Lung (tissue), 12 donors: ENCODE results near the gene ZNF236. TPM values are rescaled to one million over a fixed set of nuclear protein-coding genes. Genes with fewer than 3 reads are reported as not detected.

Experiments used
- ATAC-seq: fragments of 200-7000 bp; cut with Tn5 transposase; one replicate; pipeline ENCODE4 v1.9.1; 2020; ENCODE audit warnings: moderate number of reproducible peaks; ENCODE audit not compliant: insufficient read depth, low FRiP score
- DNase-seq, 3 donors: peaks; one replicate each; pipeline ENCODE4 v3.0.0-alpha.2; 2013 to 2017
- H3K27ac ChIP-seq, 2 donors: one replicate each; pipeline ENCODE4 v1.5.1; 2013; ENCODE audit warnings: mild to moderate bottlenecking in 2 of 2, moderate library complexity in 2 of 2, control low read depth in 1 of 2, inconsistent platforms in 1 of 2, low read depth in 1 of 2, low read length in 1 of 2
- H3K27me3 ChIP-seq, 3 donors: one replicate each; pipeline ENCODE4 v1.5.1; 2013; ENCODE audit warnings: low read length in 2 of 3; ENCODE audit not compliant: control insufficient read depth in 3 of 3, insufficient read depth in 3 of 3
- H3K36me3 ChIP-seq, 4 donors: one replicate each; pipeline ENCODE4 v1.5.1; 2013; ENCODE audit warnings: low read length in 4 of 4, mild to moderate bottlenecking in 1 of 4, moderate library complexity in 1 of 4; ENCODE audit not compliant: control insufficient read depth in 4 of 4, insufficient read depth in 4 of 4
- H3K4me1 ChIP-seq, 5 donors: one replicate each; pipeline ENCODE4 v1.5.1; 2013; ENCODE audit warnings: low read length in 5 of 5, mild to moderate bottlenecking in 2 of 5, moderate library complexity in 1 of 5; ENCODE audit not compliant: control insufficient read depth in 5 of 5, insufficient read depth in 5 of 5
- H3K4me3 ChIP-seq: one replicate; pipeline ENCODE4 v1.5.1; 2013; ENCODE audit warnings: mild to moderate bottlenecking, control low read depth, moderate library complexity
- H3K9ac ChIP-seq, 2 donors: one replicate each; pipeline ENCODE4 v1.5.1; 2013; ENCODE audit warnings: low read length in 2 of 2, control low read depth in 1 of 2; ENCODE audit not compliant: insufficient read depth in 1 of 2
- H3K9me3 ChIP-seq, 4 donors: one replicate each; pipeline ENCODE4 v1.5.1; 2013; ENCODE audit warnings: low read length in 3 of 4, mild to moderate bottlenecking in 1 of 4, moderate library complexity in 1 of 4; ENCODE audit not compliant: control insufficient read depth in 4 of 4, insufficient read depth in 3 of 4
- CTCF ChIP-seq: IDR thresholded peaks from 2 replicates; pipeline ENCODE4 v1.5.1; 2012; ENCODE audit warnings: mild to moderate bottlenecking; ENCODE audit errors: control extremely low read depth, extremely low read depth
- WGBS, 2 donors: extraction: QIAGEN DNeasy Blood & Tissue Kit; methylation state at CpG; one replicate each; pipeline ENCODE4 v1.1.7; 2013; 5-methylcytosine and 5-hydroxymethylcytosine counted together
- polyA plus RNA-seq, 2 donors: library from polyadenylated mRNA; stranded (reverse); fragments of 200-250 nt; gene quantifications; one replicate each; pipeline ENCODE4 v1.2.1, GENCODE V29; 2013
- total RNA-seq, 2 donors: library from RNA; depleted of rRNA in 1 of 2; stranded (reverse); fragments of >200 nt in 1 of 2; gene quantifications; one replicate each; pipeline ENCODE4 v1.2.1, GENCODE V29; 2014 to 2021
- donor health status: control.
- donor health status: control.
- donor health status: Bipolar disorder and iron deficiency.
- donor health status: healthy.
- donor health status: DM: yes; HTN: yes; CAD: no.

Gene ZNF236
- total and polyA plus RNA-seq, 4 donors = 2.4 to 23.1 (median 8.8) TPM

DNA sequence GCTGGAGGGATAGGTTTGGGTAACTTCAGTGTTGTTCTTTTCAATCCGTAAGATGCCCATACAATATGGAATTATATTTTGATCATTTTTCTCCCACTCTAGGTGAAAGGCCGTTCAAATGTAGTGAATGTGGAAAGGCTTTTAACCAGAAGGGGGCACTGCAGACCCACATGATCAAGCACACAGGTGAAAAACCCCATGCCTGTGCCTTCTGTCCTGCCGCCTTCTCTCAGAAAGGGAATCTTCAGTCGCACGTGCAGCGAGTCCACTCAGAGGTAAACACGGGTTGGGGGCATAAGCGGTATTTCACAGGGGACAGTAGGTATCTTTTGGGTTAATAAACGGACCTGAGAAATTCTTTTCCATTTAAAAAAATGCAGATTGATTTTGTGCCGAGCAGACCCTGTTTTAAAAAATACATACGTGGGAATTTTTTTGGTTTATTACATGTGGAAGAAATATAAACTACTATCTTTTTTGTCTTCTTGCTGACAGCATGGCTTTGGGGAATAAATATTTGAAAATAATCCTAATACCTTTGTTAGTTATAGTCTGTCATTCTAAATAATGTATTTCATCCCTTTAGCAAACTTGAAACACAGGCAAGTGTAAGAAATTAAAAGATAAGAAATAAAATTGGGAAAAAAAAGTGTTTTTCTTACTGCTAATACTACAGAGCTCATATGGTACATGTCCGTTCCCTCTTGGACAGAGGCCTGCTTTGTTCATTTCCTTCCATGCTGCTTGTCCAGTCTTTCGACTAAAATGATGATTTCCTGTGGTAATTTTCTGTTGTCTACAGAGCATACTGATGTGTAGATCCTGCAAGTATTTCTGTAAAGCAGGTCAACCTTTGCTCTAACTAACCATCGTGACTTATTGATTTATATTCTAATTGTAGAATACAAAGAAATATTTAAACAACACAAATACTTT lies 53.3 kb downstream of the ZNF236 start:
- no peaks in the 10 kb centered on the region for H3K27me3 ChIP-seq
- ATAC-seq = peak; percentile 75
- peak; percentile 43 for TF ChIP-seq CTCF
- H3K4me3 ChIP-seq = no peak overlapping the region
- DNase-seq = peak; percentile 29 to 59 (median 46)
- no peak overlapping the region for H3K9ac ChIP-seq
- 70 to 78% methylated on average over 14 of the region's 14 CpGs for WGBS, 2 donors
- H3K36me3 ChIP-seq = peaks cover 2 to 22% (median 8%) of the 10 kb centered on the region in 4 donors
- H3K4me1 ChIP-seq = no peaks in the 10 kb centered on the region
- H3K9me3 ChIP-seq = no peaks in the 10 kb centered on the region
- no peak overlapping the region for H3K27ac ChIP-seq

DNA sequence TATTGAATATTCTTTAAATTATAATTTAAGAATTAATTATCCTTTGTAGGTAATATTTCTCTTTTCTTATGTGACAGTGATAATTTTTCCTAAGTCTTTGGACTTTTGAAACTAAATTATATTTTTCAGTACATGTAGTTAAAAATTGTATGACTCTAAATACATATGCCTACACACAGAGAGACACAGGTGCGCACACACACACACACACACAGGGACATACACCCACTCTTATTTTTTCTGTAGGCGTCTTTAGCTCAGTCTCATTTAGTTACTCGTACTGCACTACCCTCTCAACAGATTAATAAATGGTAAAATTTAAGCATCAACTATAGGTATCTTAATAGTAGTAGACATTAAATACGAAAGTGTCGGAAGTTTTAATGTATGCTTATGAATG lies 56.1 kb downstream of the ZNF236 start:
- H3K4me1 ChIP-seq = no peaks in the 10 kb centered on the region
- H3K36me3 ChIP-seq = peaks cover 7 to 33% (median 21%) of the 10 kb centered on the region in 4 donors
- ATAC-seq (no peak), DNase-seq (no peak)
- H3K27ac ChIP-seq = no peak overlapping the region
- WGBS, 2 donors = 87 to 97% methylated on average over 5 of the region's 5 CpGs
- H3K9me3 ChIP-seq = no peaks in the 10 kb centered on the region
- no peak for TF ChIP-seq CTCF
- no peak overlapping the region for H3K9ac ChIP-seq
- no peak overlapping the region for H3K4me3 ChIP-seq
- no peaks in the 10 kb centered on the region for H3K27me3 ChIP-seq

DNA sequence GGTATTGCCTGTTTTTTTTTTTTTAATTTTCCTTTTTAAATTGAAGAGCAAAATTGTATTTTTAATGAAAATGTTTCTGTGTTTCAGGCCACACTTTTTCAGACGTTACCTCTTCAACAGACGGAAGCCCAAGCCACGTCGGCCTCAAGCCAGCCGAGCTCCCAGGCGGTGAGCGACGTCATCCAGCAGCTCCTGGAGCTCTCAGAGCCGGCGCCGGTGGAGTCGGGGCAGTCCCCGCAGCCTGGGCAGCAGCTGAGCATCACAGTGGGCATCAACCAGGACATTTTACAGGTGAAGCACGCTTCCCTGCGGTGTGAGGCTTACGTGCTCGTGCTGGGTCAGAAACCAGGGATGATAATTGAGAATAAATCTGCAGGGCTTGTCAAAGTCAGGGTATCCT lies 57.7 kb downstream of the ZNF236 start:
- H3K4me1 ChIP-seq = no peaks in the 10 kb centered on the region
- no peak overlapping the region for H3K9ac ChIP-seq
- peaks cover 7 to 37% (median 19%) of the 10 kb centered on the region in 4 donors for H3K36me3 ChIP-seq
- no peak for TF ChIP-seq CTCF
- DNase-seq (no peak), ATAC-seq (no peak)
- H3K4me3 ChIP-seq = no peak overlapping the region
- H3K27ac ChIP-seq = no peak overlapping the region
- no peaks in the 10 kb centered on the region for H3K27me3 ChIP-seq
- WGBS, 2 donors = 97 to 99% methylated on average over 17 of the region's 17 CpGs
- no peaks in the 10 kb centered on the region for H3K9me3 ChIP-seq
